ENCODE measurements around the gene SEC14L5.

The SEC14L5 gene

DNA sequence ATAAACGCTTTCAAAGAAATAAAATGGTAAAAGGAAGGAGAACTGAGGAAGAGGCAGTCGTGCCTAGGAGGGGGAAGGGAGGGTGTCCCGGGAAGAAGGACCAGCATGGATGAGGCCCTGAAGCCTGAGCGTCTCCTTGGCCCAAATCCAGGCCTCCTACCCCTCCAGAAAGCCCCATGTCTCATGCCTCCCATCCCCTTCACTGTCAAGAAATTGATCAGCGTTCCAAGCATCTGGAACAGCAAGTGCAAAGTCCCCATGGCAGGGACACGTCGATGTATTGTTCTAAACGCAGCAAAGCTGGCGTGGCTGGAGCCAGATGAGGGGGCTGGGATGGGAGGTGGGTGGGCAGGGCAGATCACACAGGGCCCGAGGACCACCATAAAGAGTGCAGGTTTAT is 22.6 kb downstream of the SEC14L5 start:
- intact Hi-C loops (cut with DNase I): no loop called here

DNA sequence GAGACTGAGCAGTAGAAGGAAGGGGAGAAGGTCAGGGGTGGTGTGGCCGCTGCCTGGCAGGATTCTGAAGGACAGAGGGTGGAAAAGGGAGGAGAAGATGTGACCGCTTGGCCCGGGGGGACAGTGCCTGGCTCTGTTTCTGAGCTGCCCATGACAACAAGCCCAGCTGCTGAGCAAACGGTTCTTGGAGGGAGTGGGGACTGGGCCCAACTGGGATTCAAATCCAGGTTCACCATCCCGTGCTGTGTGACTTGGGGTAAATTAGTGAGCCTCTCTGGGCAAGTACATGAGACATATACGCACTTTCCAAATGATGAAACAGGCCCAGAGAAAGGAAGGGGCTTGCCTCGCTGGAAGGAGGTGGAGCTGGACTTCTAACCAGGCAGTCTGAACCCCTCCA is 23.3 kb downstream of the SEC14L5 start:
- peak in 4 of 10 donors; percentile 46 to 86 (median 62) for DNase-seq
- intact Hi-C loops (cut with DNase I): no loop called here

More for the DNA sequence above, 22.6 kb downstream of the SEC14L5 start:
- peak in 2 of 10 donors; percentile 4 to 68 for DNase-seq

DNA sequence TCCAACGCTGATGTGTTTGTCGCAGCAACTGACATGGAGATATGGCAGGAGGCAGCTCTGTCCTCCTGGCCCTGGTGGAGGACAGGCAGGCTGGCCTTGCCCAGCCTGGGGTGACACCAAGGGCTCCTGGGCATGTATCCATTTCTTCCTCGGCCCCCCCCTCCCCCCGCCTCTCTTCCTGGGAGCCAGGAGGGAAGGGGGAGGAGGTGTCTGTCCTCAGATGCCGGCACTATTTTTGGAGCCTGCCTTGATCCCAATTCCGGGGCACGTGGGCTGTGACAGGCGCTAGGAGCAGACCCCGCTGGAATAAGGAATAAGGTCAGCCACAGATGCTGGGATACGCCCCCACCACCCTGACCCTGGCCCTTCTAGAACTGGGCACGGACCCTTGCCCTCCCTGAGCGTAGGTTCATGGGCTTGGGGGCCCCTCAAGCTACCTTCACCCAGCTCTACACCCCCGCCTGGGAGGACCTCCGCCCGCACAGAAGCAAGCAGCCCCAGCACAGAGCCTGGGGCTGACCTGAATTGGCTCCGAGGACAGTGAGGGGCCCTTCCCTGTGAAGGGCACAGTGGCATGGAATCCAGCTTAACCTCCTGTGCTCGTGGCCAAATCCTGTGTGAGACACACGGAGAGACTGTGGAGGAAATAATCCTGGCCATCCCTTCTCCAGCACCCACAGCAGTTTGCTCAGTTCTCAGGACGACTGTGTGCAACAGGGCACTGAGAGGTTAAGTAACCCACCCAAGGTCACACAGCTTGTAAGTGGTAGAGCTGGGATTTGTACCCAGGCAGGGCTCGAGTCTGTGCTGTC is 24.1 kb downstream of the SEC14L5 start:
- peak in 5 of 10 donors; percentile 35 to 85 (median 42) for DNase-seq
- intact Hi-C loops (cut with DNase I): no loop called here

- intact Hi-C loops (cut with DNase I): no loop called here
- DNase-seq: no peak
Observed at GRCh38 chr16:4984174-4984990, 26.3 kb downstream of the SEC14L5 start.

GRCh38 chr16:4987250-4987579 is 29.1 kb downstream of the SEC14L5 start:
- peak in 1 of 10 donors; percentile 55 for DNase-seq
- intact Hi-C loops (cut with DNase I): no loop called here

- intact Hi-C loops (cut with DNase I): no loop called here
- peak in 2 of 10 donors; percentile 72 to 78 for DNase-seq
Observed at GRCh38 chr16:4987580-4988374, 29.6 kb downstream of the SEC14L5 start.

DNA sequence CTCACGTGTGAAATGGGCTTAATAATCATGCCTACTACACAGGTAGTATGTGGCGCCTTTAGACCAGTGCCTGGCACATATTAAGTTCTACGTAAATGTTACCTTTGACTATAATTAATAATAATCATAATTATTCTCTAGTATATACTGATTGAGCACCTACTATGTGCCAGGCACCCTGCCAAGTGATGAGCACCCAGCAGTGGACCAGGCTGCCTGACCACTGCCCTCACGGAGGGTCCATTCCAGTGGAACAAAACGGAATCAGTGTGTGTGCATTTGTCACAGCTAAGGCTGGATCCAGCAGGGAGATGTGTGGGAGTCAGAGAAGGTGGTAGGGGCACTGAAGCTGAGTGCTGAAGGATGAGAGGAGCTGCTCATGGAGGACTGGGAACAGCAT is 30.5 kb downstream of the SEC14L5 start:
- peak in 2 of 10 donors; percentile 10 to 27 for DNase-seq
- intact Hi-C loops (cut with DNase I): no loop called here

GRCh38 chr16:4989391-4990006 is 31.4 kb downstream of the SEC14L5 start:
- intact Hi-C loops (cut with DNase I): no loop called here

DNA sequence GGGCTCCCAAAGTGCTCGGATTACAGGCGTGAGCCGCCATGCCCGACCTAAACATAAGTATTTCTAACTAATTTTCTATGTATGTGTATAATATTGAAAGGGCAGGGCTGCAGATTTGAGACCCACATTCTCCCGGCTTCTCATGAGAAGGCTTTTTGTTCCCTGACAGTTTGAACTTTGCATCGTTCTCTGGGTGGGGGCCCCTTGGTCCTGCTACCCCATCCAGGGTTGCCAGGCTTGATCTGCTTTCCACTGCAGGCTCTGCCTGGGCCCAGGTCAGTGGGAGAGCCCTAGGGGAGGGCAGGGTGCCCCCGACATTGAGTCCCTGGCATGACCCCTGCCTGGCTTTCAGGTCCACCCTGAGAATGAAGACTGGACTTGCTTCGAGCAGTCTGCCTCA is 32.3 kb downstream of the SEC14L5 start:
- intact Hi-C loops (cut with DNase I): no loop called here
- DNase-seq: peak in 2 of 10 donors; percentile 50 to 65

More at GRCh38 chr16:4989391-4990006, 31.4 kb downstream of the SEC14L5 start:
- peak in 2 of 10 donors; percentile 60 to 74 for DNase-seq

DNA sequence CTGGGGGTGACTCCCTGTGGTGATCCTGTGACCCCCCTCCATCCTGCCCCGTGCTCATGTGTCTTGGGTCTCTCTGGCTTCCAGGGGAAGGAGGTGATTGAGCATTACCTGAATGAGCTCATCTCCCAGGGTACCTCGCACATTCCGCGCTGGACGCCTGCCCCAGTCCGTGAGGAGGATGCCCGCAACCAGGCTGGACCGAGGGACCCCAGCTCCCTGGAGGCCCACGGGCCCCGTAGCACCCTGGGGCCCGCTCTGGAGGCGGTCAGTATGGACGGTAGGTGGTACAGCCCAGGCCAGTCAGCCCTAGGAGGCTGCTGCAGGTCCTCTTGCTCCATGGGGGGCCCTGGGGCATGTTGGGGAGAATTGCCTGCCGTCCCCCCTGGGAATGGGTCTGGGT is 33.6 kb downstream of the SEC14L5 start:
- DNase-seq: peak in 2 of 10 donors; percentile 66 to 70
- intact Hi-C loops (cut with DNase I): no loop called here

GRCh38 chr16:4994719-4995434 is 36.7 kb downstream of the SEC14L5 start:
- intact Hi-C loops (cut with DNase I): loop anchor here (1.0 kb wide), 1 partner anchor 37 kb away; the partner anchor contains the start of gene SEC14L5
- peak; percentile 61 to 97 (median 78) for DNase-seq

- intact Hi-C loops (cut with DNase I): no loop called here
- peak in 2 of 10 donors; percentile 84 to 89 for DNase-seq
Observed at GRCh38 chr16:5000573-5001001, 42.5 kb downstream of the SEC14L5 start.

GRCh38 chr16:5001571-5001970 is 43.4 kb downstream of the SEC14L5 start:
- peak in 7 of 10 donors; percentile 46 to 93 (median 58) for DNase-seq
- intact Hi-C loops (cut with DNase I): no loop called here

- DNase-seq: peak in 2 of 10 donors; percentile 9 to 36
- intact Hi-C loops (cut with DNase I): no loop called here
Observed at GRCh38 chr16:5001986-5002385, 43.9 kb downstream of the SEC14L5 start.

DNA sequence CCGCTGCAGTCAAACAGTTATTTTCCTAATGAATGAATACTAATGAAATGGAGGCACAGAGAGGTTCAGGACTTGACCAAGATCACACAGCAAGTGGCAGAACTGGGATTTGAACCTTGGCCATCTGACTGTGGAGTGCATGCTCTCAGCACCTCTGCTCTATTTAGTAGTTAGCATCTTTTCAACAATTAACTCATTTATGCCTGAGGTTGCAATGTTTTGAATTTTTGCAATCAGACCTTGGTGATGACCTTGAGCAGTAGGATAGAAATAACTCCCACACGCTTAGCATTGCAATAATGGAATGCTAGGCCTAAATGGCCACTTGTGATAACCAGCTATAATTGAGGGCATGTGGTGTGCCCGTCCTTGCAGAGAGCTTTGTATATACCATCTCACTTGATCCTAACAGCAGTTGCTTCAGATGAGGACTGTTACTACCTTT is 44.6 kb downstream of the SEC14L5 start:
- intact Hi-C loops (cut with DNase I): no loop called here

DNA sequence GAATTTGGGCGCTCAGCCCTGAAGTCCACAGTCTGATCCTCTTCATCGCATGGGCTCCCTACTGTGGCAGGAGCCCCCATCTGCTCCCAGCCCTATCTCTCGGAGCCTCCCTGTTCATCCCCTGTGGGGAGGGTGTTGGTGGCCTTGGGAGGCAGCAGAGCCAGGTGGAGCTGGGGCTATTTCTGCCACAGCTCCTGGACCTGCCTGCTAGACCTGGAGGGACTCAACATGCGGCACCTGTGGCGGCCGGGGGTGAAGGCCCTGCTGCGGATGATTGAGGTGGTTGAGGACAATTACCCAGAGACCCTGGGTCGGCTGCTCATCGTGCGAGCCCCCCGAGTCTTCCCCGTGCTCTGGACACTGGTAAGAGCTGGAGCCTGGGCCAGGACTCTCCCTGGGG is 45.1 kb downstream of the SEC14L5 start:
- intact Hi-C loops (cut with DNase I): no loop called here
- DNase-seq: peak in 3 of 10 donors; percentile 51 to 79 (median 76)

More for the DNA sequence above, 44.6 kb downstream of the SEC14L5 start:
- DNase-seq: peak in 1 of 10 donors; percentile 2

GRCh38 chr16:5003828-5004227 is 45.7 kb downstream of the SEC14L5 start:
- intact Hi-C loops (cut with DNase I): no loop called here
- DNase-seq: peak in 4 of 10 donors; percentile 10 to 84 (median 74)

DNA sequence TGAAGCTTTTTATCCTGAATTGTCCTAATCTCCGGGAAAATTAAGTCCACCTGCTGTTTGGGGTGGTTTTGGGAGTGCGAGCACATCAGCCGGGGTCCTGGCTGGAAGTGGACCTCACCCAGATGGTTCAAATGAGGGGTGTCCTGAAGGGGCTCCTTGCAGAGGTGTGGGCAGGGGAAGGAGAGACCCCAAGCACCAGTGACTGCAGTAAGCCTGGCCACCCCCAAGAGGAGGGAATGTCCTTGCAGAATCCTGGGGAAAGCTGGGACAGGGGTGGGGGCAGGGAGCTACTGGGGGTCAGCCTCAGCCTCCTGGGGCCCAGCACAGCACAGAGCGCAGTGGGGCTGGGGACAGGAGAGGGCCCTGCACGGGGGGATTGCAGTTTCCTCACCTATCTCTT is 46.2 kb downstream of the SEC14L5 start:
- DNase-seq: peak in 3 of 10 donors; percentile 12 to 70 (median 26)
- intact Hi-C loops (cut with DNase I): no loop called here

- peak in 3 of 10 donors; percentile 27 to 69 (median 64) for DNase-seq
- intact Hi-C loops (cut with DNase I): no loop called here
Observed at GRCh38 chr16:5005916-5006315, 47.8 kb downstream of the SEC14L5 start.

Data from posterior cingulate gyrus (tissue), 11 donors.